ENCODE measurements around the gene MAP2K6. TPM values are rescaled to one million over a fixed set of nuclear protein-coding genes. Genes with fewer than 3 reads are reported as not detected.

The MAP2K6 gene
- total RNA-seq, 1 experiment from 2014 or later: 43.0 TPM

GRCh38 chr17:69539781-69540319 is 125.4 kb downstream of the MAP2K6 start (continued):
- TF ChIP-seq, protein P1, sequence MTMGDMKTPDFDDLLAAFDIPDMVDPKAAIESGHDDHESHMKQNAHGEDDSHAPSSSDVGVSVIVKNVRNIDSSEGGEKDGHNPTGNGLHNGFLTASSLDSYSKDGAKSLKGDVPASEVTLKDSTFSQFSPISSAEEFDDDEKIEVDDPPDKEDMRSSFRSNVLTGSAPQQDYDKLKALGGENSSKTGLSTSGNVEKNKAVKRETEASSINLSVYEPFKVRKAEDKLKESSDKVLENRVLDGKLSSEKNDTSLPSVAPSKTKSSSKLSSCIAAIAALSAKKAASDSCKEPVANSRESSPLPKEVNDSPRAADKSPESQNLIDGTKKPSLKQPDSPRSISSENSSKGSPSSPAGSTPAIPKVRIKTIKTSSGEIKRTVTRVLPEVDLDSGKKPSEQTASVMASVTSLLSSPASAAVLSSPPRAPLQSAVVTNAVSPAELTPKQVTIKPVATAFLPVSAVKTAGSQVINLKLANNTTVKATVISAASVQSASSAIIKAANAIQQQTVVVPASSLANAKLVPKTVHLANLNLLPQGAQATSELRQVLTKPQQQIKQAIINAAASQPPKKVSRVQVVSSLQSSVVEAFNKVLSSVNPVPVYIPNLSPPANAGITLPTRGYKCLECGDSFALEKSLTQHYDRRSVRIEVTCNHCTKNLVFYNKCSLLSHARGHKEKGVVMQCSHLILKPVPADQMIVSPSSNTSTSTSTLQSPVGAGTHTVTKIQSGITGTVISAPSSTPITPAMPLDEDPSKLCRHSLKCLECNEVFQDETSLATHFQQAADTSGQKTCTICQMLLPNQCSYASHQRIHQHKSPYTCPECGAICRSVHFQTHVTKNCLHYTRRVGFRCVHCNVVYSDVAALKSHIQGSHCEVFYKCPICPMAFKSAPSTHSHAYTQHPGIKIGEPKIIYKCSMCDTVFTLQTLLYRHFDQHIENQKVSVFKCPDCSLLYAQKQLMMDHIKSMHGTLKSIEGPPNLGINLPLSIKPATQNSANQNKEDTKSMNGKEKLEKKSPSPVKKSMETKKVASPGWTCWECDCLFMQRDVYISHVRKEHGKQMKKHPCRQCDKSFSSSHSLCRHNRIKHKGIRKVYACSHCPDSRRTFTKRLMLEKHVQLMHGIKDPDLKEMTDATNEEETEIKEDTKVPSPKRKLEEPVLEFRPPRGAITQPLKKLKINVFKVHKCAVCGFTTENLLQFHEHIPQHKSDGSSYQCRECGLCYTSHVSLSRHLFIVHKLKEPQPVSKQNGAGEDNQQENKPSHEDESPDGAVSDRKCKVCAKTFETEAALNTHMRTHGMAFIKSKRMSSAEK (CRISPR knock-in tag; IDR thresholded peaks at IDR 0.05; ENCODE audit: borderline replicate concordance): no peak
- TF ChIP-seq NFATC4 (CRISPR knock-in tag; IDR thresholded peaks at IDR 0.05): no peak

DNA sequence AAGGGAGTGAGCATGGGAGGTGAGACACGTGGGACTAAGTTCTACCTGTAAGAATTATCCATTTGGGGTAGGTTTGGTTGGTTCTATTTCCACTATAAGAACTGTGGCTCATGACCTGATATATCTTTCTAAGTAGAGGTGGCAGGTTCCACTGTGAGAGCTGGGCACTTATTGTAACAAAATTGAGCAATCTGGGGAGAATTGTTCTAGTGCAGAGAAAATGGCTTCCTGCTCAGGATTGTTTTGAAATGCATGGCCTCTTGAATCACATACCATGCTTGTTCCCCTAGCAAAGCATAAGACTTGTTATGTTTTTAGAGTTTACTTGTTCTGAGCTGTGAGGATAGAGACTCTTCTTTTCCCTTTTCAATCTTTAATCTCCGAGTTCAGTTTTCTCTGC is 125.9 kb downstream of the MAP2K6 start:
- ChIA-PET POLR2A (interaction anchor here (0.5 kb wide), 1 partner anchor 52 kb away, joined by 3 read pairs; no protein-coding TSS in a partner anchor), CTCF (interaction anchor here (1.3 kb wide), 1 partner anchor 17 kb away, joined by 4 read pairs; no protein-coding TSS in a partner anchor)
- Mint-ChIP-seq H3K4me3 (no peak overlapping the region), H3K27me3 (ENCODE audit: low read depth) (no peaks in the 10 kb centered on the region), H3K36me3 (peaks cover 48% of the 10 kb centered on the region), H3K27ac (no peak overlapping the region), H3K9me3 (no peaks in the 10 kb centered on the region), H3K4me1 (0 out of 2 replicates have a peak, but pooled peaks cover 2% of the 10 kb centered on the region)
- no peak for ATAC-seq
- TF ChIP-seq ZNF317 (CRISPR knock-in tag; IDR thresholded peaks at IDR 0.05; ENCODE audit: borderline replicate concordance, low read depth): no peak
- no peak for TF ChIP-seq ESRRA (CRISPR knock-in tag; IDR thresholded peaks at IDR 0.05; ENCODE audit: borderline replicate concordance)
- TF ChIP-seq OVOL2 (CRISPR knock-in tag; IDR thresholded peaks at IDR 0.05; ENCODE audit: borderline replicate concordance): no peak
- TF ChIP-seq, protein P2, sequence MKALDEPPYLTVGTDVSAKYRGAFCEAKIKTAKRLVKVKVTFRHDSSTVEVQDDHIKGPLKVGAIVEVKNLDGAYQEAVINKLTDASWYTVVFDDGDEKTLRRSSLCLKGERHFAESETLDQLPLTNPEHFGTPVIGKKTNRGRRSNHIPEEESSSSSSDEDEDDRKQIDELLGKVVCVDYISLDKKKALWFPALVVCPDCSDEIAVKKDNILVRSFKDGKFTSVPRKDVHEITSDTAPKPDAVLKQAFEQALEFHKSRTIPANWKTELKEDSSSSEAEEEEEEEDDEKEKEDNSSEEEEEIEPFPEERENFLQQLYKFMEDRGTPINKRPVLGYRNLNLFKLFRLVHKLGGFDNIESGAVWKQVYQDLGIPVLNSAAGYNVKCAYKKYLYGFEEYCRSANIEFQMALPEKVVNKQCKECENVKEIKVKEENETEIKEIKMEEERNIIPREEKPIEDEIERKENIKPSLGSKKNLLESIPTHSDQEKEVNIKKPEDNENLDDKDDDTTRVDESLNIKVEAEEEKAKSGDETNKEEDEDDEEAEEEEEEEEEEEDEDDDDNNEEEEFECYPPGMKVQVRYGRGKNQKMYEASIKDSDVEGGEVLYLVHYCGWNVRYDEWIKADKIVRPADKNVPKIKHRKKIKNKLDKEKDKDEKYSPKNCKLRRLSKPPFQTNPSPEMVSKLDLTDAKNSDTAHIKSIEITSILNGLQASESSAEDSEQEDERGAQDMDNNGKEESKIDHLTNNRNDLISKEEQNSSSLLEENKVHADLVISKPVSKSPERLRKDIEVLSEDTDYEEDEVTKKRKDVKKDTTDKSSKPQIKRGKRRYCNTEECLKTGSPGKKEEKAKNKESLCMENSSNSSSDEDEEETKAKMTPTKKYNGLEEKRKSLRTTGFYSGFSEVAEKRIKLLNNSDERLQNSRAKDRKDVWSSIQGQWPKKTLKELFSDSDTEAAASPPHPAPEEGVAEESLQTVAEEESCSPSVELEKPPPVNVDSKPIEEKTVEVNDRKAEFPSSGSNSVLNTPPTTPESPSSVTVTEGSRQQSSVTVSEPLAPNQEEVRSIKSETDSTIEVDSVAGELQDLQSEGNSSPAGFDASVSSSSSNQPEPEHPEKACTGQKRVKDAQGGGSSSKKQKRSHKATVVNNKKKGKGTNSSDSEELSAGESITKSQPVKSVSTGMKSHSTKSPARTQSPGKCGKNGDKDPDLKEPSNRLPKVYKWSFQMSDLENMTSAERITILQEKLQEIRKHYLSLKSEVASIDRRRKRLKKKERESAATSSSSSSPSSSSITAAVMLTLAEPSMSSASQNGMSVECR (CRISPR knock-in tag; IDR thresholded peaks at IDR 0.05; ENCODE audit: borderline replicate concordance): no peak
- TF ChIP-seq GTF2I (CRISPR knock-in tag; conservative IDR thresholded peaks at IDR 0.05): no peak
- no peak for TF ChIP-seq FOXK1 (CRISPR knock-in tag; IDR thresholded peaks at IDR 0.05)
- no peak for TF ChIP-seq JUN (CRISPR knock-in tag; IDR thresholded peaks at IDR 0.05)
- no peak for TF ChIP-seq ZNF138 (CRISPR knock-in tag; conservative IDR thresholded peaks at IDR 0.05)
- TF ChIP-seq E2F4 (CRISPR knock-in tag; IDR thresholded peaks at IDR 0.05; ENCODE audit: borderline replicate concordance, low read depth): no peak
- TF ChIP-seq FOXJ3 (CRISPR knock-in tag; IDR thresholded peaks at IDR 0.05; ENCODE audit: borderline replicate concordance): no peak
- no peak for TF ChIP-seq GABPB1 (CRISPR knock-in tag; IDR thresholded peaks at IDR 0.05)
- no peak for TF ChIP-seq KAT7 (CRISPR knock-in tag; IDR thresholded peaks at IDR 0.05; ENCODE audit: borderline replicate concordance)
- TF ChIP-seq, protein P3, sequence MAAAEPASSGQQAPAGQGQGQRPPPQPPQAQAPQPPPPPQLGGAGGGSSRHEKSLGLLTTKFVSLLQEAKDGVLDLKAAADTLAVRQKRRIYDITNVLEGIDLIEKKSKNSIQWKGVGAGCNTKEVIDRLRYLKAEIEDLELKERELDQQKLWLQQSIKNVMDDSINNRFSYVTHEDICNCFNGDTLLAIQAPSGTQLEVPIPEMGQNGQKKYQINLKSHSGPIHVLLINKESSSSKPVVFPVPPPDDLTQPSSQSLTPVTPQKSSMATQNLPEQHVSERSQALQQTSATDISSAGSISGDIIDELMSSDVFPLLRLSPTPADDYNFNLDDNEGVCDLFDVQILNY (CRISPR knock-in tag; IDR thresholded peaks at IDR 0.05): no peak
- TF ChIP-seq NR1H2 (CRISPR knock-in tag; IDR thresholded peaks at IDR 0.05): no peak
- TF ChIP-seq TEAD4 (CRISPR knock-in tag; IDR thresholded peaks at IDR 0.05): no peak
- no peak for TF ChIP-seq IRF2 (CRISPR knock-in tag; IDR thresholded peaks at IDR 0.05; ENCODE audit: borderline replicate concordance, low read depth)
- TF ChIP-seq ZBTB21 (CRISPR knock-in tag; IDR thresholded peaks at IDR 0.05; ENCODE audit: borderline replicate concordance): no peak
- no peak for TF ChIP-seq TP53 (CRISPR knock-in tag; IDR thresholded peaks at IDR 0.05)
- TF ChIP-seq ZNF263 (CRISPR knock-in tag; IDR thresholded peaks at IDR 0.05; ENCODE audit: low read depth): no peak
- no peak for DNase-seq (ENCODE audit: low spot score)
